Muscle of arm (tissue), 12 donors: ENCODE results near the gene TUBB2B. TPM values are rescaled to one million over a fixed set of nuclear protein-coding genes. Genes with fewer than 3 reads are reported as not detected.
"Not testable (repeated sequence)": the region's sequence is repeated elsewhere in the genome, so short reads cannot be mapped to it uniquely, and the experiment has no call there.

Source experiments
- DNase-seq: peaks from one replicate; pipeline ENCODE4 v3.0.0-alpha.2; 2013
- polyA plus RNA-seq, 12 donors: library from polyadenylated mRNA; unstranded; fragments of 120-200 nt; gene quantifications; one replicate each; pipeline ENCODE4 v1.2.1, GENCODE V29; 2013; ENCODE audit not compliant: insufficient read length in 12 of 12

The TUBB2B gene
- polyA plus RNA-seq, 12 donors: 33.2 to 102 (median 53.3) TPM; not detected in 1

- DNase-seq: peak; percentile 55
These were observed 32.7 kb downstream of the TUBB2B start for GRCh38 chr6:3194535-3195419.

- DNase-seq: no peak
These were observed 34.2 kb downstream of the TUBB2B start for GRCh38 chr6:3193102-3193849.

GRCh38 chr6:3190779-3191178 is 36.7 kb downstream of the TUBB2B start:
- no peak for DNase-seq

- DNase-seq: no peak
These were observed 37.4 kb downstream of the TUBB2B start for GRCh38 chr6:3190056-3190455.

GRCh38 chr6:3189192-3189591 is 38.3 kb downstream of the TUBB2B start:
- DNase-seq: not testable (repeated sequence)

- no peak for DNase-seq
These were observed 39.2 kb downstream of the TUBB2B start for GRCh38 chr6:3188262-3188661.

GRCh38 chr6:3186974-3187382 is 40.5 kb downstream of the TUBB2B start:
- DNase-seq: no peak

- no peak for DNase-seq
These were observed 44.4 kb downstream of the TUBB2B start for GRCh38 chr6:3183066-3183465.

GRCh38 chr6:3181105-3181504 is 46.3 kb downstream of the TUBB2B start:
- DNase-seq: no peak

GRCh38 chr6:3179945-3180344 is 47.5 kb downstream of the TUBB2B start:
- DNase-seq: not testable (repeated sequence)

- not testable (repeated sequence) for DNase-seq
These were observed 48.8 kb downstream of the TUBB2B start for GRCh38 chr6:3178666-3179065.

GRCh38 chr6:3176562-3177355 is 50.7 kb downstream of the TUBB2B start:
- no peak for DNase-seq

GRCh38 chr6:3175715-3176402 is 51.6 kb downstream of the TUBB2B start:
- DNase-seq: no peak

Other genes with a start within 250 kb of the TUBB2B start
- 10 to 100 TPM in 11 of 12 donors, not detected in 1; 13.9 to 29.6 (median 17.9) TPM for gene NQO2, start 227.8 kb downstream of the TUBB2B start, polyA plus RNA-seq
- 10 to 100 TPM in 9 of 12 donors, 1 to 10 TPM in 2, not detected in 1; 8.8 to 23.9 (median 13.1) TPM for gene RIPK1, start 159.2 kb downstream of the TUBB2B start, polyA plus RNA-seq
- gene BPHL, start 108.9 kb downstream of the TUBB2B start, polyA plus RNA-seq: 100 to 1,000 TPM in 1 of 12 donors, 10 to 100 TPM in 11; 27.9 to 875 (median 31.9) TPM
- 100 to 1,000 TPM in 1 of 12 donors, 10 to 100 TPM in 10, not detected in 1; 58.0 to 116 (median 77.1) TPM for gene TUBB2A, start 70.1 kb downstream of the TUBB2B start, polyA plus RNA-seq
- 10 to 100 TPM in 9 of 12 donors, 1 to 10 TPM in 2, not detected in 1; 9.6 to 35.7 (median 12.4) TPM for gene PSMG4, start 31.3 kb upstream of the TUBB2B start, polyA plus RNA-seq
- 10 to 100 TPM in 2 of 12 donors, 1 to 10 TPM in 9, not detected in 1; 2.3 to 26.1 (median 4.1) TPM for gene SLC22A23, start 229.4 kb upstream of the TUBB2B start, polyA plus RNA-seq